ENCODE results near the gene ITGA3. TPM values are rescaled to one million over a fixed set of nuclear protein-coding genes. Genes with fewer than 3 reads are reported as not detected.

Gene ITGA3
- total and polyA plus RNA-seq, 2 experiments from 2014 or later = 105 to 330 TPM

DNA sequence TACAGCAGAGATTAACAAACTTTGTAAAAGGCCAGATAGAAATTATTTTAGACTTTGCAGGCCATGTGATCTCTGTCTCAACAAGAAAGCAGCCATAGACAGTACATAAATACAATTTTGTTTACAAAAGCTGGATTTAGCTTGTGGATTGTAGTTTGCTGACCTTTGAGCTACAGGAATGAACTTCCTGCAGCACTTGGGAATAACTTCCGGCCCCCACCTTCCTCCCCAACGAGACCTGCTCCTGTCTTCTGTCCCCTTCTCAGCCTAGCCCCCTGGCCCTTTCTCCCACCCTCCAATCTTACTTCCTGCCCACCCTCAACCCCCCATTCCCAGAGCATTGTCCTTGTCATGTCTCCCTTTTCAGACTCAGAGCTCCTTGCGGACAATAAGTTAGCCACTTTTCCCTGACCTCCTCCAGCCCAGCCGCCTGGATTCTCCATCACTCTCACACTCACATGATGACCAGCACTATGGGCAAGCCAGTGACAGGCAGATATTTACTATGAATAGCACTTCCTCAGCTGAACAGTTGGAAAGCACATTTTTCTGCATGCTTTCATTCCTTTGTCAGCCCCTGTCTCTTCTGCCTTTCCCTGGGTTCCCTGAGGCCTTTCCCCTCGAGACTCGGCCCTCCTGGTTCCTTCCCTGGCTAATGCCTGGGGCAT is 33.3 kb upstream of the ITGA3 start:
- H3K79me2 ChIP-seq (ENCODE audit: insufficient read depth) = no peaks in the 10 kb centered on the region
- TF ChIP-seq EZH2 (IDR thresholded peaks at IDR 0.05; ENCODE audit: insufficient read depth, poor library complexity, severe bottlenecking) = no peak
- no peak for TF ChIP-seq EZH2phosphoT487 (IDR thresholded peaks at IDR 0.05; ENCODE audit: insufficient read depth, low read depth)
- no peak overlapping the region for H3K4me2 ChIP-seq (ENCODE audit: unreplicated experiment)
- H3K9me3 ChIP-seq (ENCODE audit: low read depth) = no peaks in the 10 kb centered on the region
- no peak overlapping the region for H3K27ac ChIP-seq
- in situ Hi-C loops (cut with MboI) = loop anchor here (10.0 kb wide), 1 partner anchor 62 kb away; no protein-coding TSS in a partner anchor
- H3K9me2 ChIP-seq (ENCODE audit: insufficient read depth) = no peaks in the 10 kb centered on the region
- no peaks in the 10 kb centered on the region for H4K20me1 ChIP-seq (ENCODE audit: insufficient read depth)
- no peak overlapping the region for H3K4me3 ChIP-seq
- no peaks in the 10 kb centered on the region for H3K27me3 ChIP-seq (replicated peaks; ENCODE audit: insufficient read depth)
- H3F3A ChIP-seq (ENCODE audit: insufficient read depth) = peaks cover 14% of the 10 kb centered on the region
- H3K4me1 ChIP-seq (ENCODE audit: insufficient read depth) = peaks cover 8% of the 10 kb centered on the region; the same call in 1 of the 2 replicates
- DNase-seq = no peak
- 84 to 88% methylated on average over 4 to 6 of the region's 6 CpGs for WGBS, 2 experiments (ENCODE audit: low coverage in 1 of 2, low lambda C conversion rate in 2 of 2, missing lambda C conversion rate in 2 of 2)
- no peak overlapping the region for H3K9ac ChIP-seq
- no peaks in the 10 kb centered on the region for H3K36me3 ChIP-seq (ENCODE audit: low read depth)
- H2AFZ ChIP-seq = no peak overlapping the region

DNA sequence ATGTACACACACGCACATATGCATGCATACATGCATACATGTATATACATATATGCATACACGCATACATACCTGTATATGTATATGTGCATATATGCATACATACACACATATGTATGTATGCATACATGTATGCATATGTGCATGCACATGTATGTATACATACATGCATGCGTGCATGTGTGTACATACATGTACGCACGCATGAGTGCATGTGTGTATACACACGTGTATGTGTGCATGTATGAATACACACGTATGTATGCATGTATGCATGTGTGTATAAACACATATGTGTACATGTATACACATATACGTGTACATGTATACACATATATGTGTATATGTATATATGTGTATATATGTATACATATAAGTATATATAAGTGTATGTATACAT is 32.4 kb upstream of the ITGA3 start:
- Histone ChIP-seq H3K4me1 (ENCODE audit: insufficient read depth) (peaks cover 17% of the 10 kb centered on the region), H3K79me2 (ENCODE audit: insufficient read depth) (no peaks in the 10 kb centered on the region), H3K36me3 (ENCODE audit: low read depth) (no peaks in the 10 kb centered on the region), H3F3A (ENCODE audit: insufficient read depth) (peaks cover 14% of the 10 kb centered on the region), H3K4me2 (ENCODE audit: unreplicated experiment) (no peak overlapping the region), H3K9ac (no peak overlapping the region), H3K9me2 (ENCODE audit: insufficient read depth) (no peaks in the 10 kb centered on the region), H2AFZ (no peak overlapping the region), H3K27ac (no peak overlapping the region), H3K9me3 (ENCODE audit: low read depth) (no peaks in the 10 kb centered on the region), H3K4me3 (no peak overlapping the region), H3K27me3 (replicated peaks; ENCODE audit: insufficient read depth) (no peaks in the 10 kb centered on the region), H4K20me1 (ENCODE audit: insufficient read depth) (no peaks in the 10 kb centered on the region)
- no peak for TF ChIP-seq EZH2 (IDR thresholded peaks at IDR 0.05; ENCODE audit: insufficient read depth, poor library complexity, severe bottlenecking)
- no peak for TF ChIP-seq EZH2phosphoT487 (IDR thresholded peaks at IDR 0.05; ENCODE audit: insufficient read depth, low read depth)
- in situ Hi-C loops (cut with MboI) = loop anchor here (10.0 kb wide), 1 partner anchor 61 kb away; no protein-coding TSS in a partner anchor
- DNase-seq = no peak
- WGBS, 2 experiments (ENCODE audit: low coverage in 1 of 2, low lambda C conversion rate in 2 of 2, missing lambda C conversion rate in 2 of 2) = 66 to 72% methylated on average over 8 of the region's 8 CpGs

DNA sequence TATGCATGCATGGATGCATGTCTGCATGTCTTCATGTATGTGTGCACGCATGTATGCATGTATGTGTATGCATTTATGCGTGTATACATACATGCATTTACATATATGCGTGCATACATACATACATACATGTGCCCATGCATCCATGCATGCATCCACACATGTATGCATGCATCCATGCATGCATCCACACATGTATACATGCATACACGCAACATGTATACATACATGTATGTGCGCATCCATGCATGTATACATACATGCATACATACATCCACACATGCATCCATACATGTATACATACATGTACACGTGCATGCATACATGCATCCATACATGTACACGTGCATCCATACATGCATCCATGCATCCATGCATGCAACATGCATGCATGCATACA is 31.1 kb upstream of the ITGA3 start:
- H3K4me1 ChIP-seq (ENCODE audit: insufficient read depth) = peaks cover 24% of the 10 kb centered on the region
- in situ Hi-C loops (cut with MboI) = loop anchor here (10.0 kb wide), 1 partner anchor 60 kb away; no protein-coding TSS in a partner anchor
- H3K9ac ChIP-seq = no peak overlapping the region
- peaks cover 14% of the 10 kb centered on the region for H3F3A ChIP-seq (ENCODE audit: insufficient read depth)
- no peaks in the 10 kb centered on the region for H3K9me3 ChIP-seq (ENCODE audit: low read depth)
- no peak for TF ChIP-seq EZH2phosphoT487 (IDR thresholded peaks at IDR 0.05; ENCODE audit: insufficient read depth, low read depth)
- TF ChIP-seq EZH2 (IDR thresholded peaks at IDR 0.05; ENCODE audit: insufficient read depth, poor library complexity, severe bottlenecking) = no peak
- H3K9me2 ChIP-seq (ENCODE audit: insufficient read depth) = no peaks in the 10 kb centered on the region
- no peaks in the 10 kb centered on the region for H4K20me1 ChIP-seq (ENCODE audit: insufficient read depth)
- DNase-seq = no peak
- H3K36me3 ChIP-seq (ENCODE audit: low read depth) = no peaks in the 10 kb centered on the region
- H3K4me3 ChIP-seq = no peak overlapping the region
- no peak overlapping the region for H2AFZ ChIP-seq
- no peaks in the 10 kb centered on the region for H3K27me3 ChIP-seq (replicated peaks; ENCODE audit: insufficient read depth)
- no peaks in the 10 kb centered on the region for H3K79me2 ChIP-seq (ENCODE audit: insufficient read depth)
- 39 to 41% methylated on average over 7 of the region's 7 CpGs for WGBS, 2 experiments (ENCODE audit: low coverage in 1 of 2, low lambda C conversion rate in 2 of 2, missing lambda C conversion rate in 2 of 2)
- no peak overlapping the region for H3K4me2 ChIP-seq (ENCODE audit: unreplicated experiment)
- no peak overlapping the region for H3K27ac ChIP-seq

DNA sequence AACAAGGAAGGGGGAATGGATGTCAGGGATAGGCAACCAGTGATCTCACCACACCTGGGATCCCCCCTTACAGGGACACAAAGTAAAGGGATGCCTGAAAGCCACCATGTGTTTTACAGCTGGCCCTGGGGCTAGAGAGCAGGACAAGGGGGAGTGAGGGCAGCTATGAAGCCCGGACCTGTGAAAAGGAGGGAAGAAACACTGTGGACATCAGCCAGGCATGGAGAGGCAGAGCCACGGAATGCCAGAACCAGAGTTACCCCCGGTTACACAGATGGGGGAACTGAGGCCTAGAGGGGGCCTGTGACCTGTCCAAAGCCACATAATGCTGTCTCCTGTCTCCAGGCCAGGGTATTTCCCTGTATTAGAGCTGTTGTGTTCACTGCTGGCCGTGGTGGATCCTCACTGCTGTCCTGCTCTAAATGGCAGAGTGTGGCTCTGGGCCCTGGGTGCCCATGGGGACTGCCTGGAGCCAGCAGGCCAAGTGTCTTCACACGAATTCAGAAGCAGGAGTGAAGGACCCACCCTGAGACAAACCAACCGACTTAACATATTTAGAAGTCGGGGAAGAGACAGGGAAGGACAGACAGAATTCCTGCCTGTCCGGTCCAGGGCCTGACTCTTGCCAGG is 29.7 kb upstream of the ITGA3 start:
- Histone ChIP-seq H3K27ac (no peak overlapping the region), H4K20me1 (ENCODE audit: insufficient read depth) (no peaks in the 10 kb centered on the region), H3K27me3 (replicated peaks; ENCODE audit: insufficient read depth) (no peaks in the 10 kb centered on the region), H3K36me3 (ENCODE audit: low read depth) (no peaks in the 10 kb centered on the region), H3K9me2 (ENCODE audit: insufficient read depth) (no peaks in the 10 kb centered on the region), H3K4me1 (ENCODE audit: insufficient read depth) (peaks cover 24% of the 10 kb centered on the region), H3K79me2 (ENCODE audit: insufficient read depth) (no peaks in the 10 kb centered on the region), H3K4me2 (ENCODE audit: unreplicated experiment) (no peak overlapping the region), H3K9ac (0 out of 2 replicates have a peak overlapping the region, but pooled peaks have one; percentile 9), H3F3A (ENCODE audit: insufficient read depth) (peaks cover 14% of the 10 kb centered on the region), H2AFZ (no peak overlapping the region), H3K4me3 (no peak overlapping the region), H3K9me3 (ENCODE audit: low read depth) (no peaks in the 10 kb centered on the region)
- DNase-seq = no peak
- 65 to 70% methylated on average over 8 of the region's 8 CpGs for WGBS, 2 experiments (ENCODE audit: low coverage in 1 of 2, low lambda C conversion rate in 2 of 2, missing lambda C conversion rate in 2 of 2)
- TF ChIP-seq EZH2 (IDR thresholded peaks at IDR 0.05; ENCODE audit: insufficient read depth, poor library complexity, severe bottlenecking) = no peak
- no peak for TF ChIP-seq EZH2phosphoT487 (IDR thresholded peaks at IDR 0.05; ENCODE audit: insufficient read depth, low read depth)
- in situ Hi-C loops (cut with MboI) = loop anchor here (10.0 kb wide), 1 partner anchor 59 kb away; no protein-coding TSS in a partner anchor
